Pulmonary artery endothelial cell (primary cell): ENCODE measurements around the gene MRPS25. TPM values are rescaled to one million over a fixed set of nuclear protein-coding genes. Genes with fewer than 3 reads are reported as not detected.

Source experiments
- DNase-seq: peaks from one replicate; pipeline ENCODE4 v3.0.0-alpha.2; 2011; ENCODE audit warnings: low read depth, low spot score
- total RNA-seq: library from RNA; depleted of rRNA; stranded (reverse); fragments of >200 nt; gene quantifications from 2 replicates; pipeline ENCODE4 v1.2.3, GENCODE V29; 2014

The MRPS25 gene
- total RNA-seq = 37.1 and 46.4 TPM in 2 replicates

- peak; percentile 82 for DNase-seq
Observed at GRCh38 chr3:15064835-15065549, at the start of gene MRPS25. TSS of gene MRPS25 (minus strand) at chr3:15065315. CDS start at chr3:15065194, 121 bp downstream.

- DNase-seq = no peak
Observed at GRCh38 chr3:15113884-15114283, 48.8 kb upstream of the MRPS25 start.

GRCh38 chr3:15113471-15113870 lies 48.4 kb upstream of the MRPS25 start:
- DNase-seq = no peak

- no peak for DNase-seq
Observed at GRCh38 chr3:15112011-15112410, 46.9 kb upstream of the MRPS25 start.

- no peak for DNase-seq
Observed at GRCh38 chr3:15110206-15110605, 45.1 kb upstream of the MRPS25 start.

GRCh38 chr3:15108869-15109268 lies 43.8 kb upstream of the MRPS25 start:
- no peak for DNase-seq

- DNase-seq = peak; percentile 35
Observed at GRCh38 chr3:15108082-15108545, 43.0 kb upstream of the MRPS25 start.

GRCh38 chr3:15107075-15107947 lies 42.2 kb upstream of the MRPS25 start:
- no peak for DNase-seq

- DNase-seq = no peak
Observed at GRCh38 chr3:15102836-15103235, 37.7 kb upstream of the MRPS25 start.

- no peak for DNase-seq
Observed at GRCh38 chr3:15102256-15102655, 37.1 kb upstream of the MRPS25 start.

- DNase-seq = no peak
Observed at GRCh38 chr3:15099364-15100098, 34.4 kb upstream of the MRPS25 start.

- peak; percentile 78 for DNase-seq
Observed at GRCh38 chr3:15098503-15099363, 33.6 kb upstream of the MRPS25 start, which contains the start of gene RBSN. TSS of gene RBSN (minus strand) at chr3:15099148. CDS start at chr3:15096120, 3,028 bp downstream.

- DNase-seq = no peak
Observed at GRCh38 chr3:15097891-15098290, 32.8 kb upstream of the MRPS25 start.

GRCh38 chr3:15096046-15096445 lies 30.9 kb upstream of the MRPS25 start:
- no peak for DNase-seq

- DNase-seq = no peak
Observed at GRCh38 chr3:15094187-15094875, 29.2 kb upstream of the MRPS25 start.

GRCh38 chr3:15092686-15093085 lies 27.6 kb upstream of the MRPS25 start:
- no peak for DNase-seq

GRCh38 chr3:15091575-15091974 lies 26.5 kb upstream of the MRPS25 start:
- DNase-seq = no peak

- DNase-seq = no peak
Observed at GRCh38 chr3:15089201-15089600, 24.1 kb upstream of the MRPS25 start.

GRCh38 chr3:15086699-15087098 lies 21.6 kb upstream of the MRPS25 start:
- no peak for DNase-seq

- DNase-seq = no peak
Observed at GRCh38 chr3:15086263-15086662, 21.1 kb upstream of the MRPS25 start.
